Activated CD4-positive, alpha-beta memory T cell treated with anti-CD3 and anti-CD28 coated beads for 36 hours (primary cell): Measurements from ENCODE around the gene PAM. TPM values are rescaled to one million over a fixed set of nuclear protein-coding genes. Genes with fewer than 3 reads are reported as not detected.

ENCODE experiments used
- CTCF ChIA-PET: fragments of 350-600 bp; sonication (Branson Sonifier 250); formaldehyde crosslinking; loops from one replicate; lab custom pipeline; 2021; ENCODE audit warnings: antibody characterized with exemption, inconsistent platforms; lab: Charles Lee
- POLR2A ChIA-PET: fragments of 350-600 bp; sonication (Branson Sonifier 250); formaldehyde crosslinking; loops from one replicate; lab custom pipeline; 2021; ENCODE audit warnings: antibody characterized with exemption; lab: Charles Lee
- DNase-seq: peaks from one replicate; pipeline ENCODE4 v3.0.0-alpha.2; 2020
- H3K27ac Mint-ChIP-seq: one replicate; pipeline ENCODE4 v1.8.0; 2021; ENCODE audit warnings: mixed read lengths
- H3K27me3 Mint-ChIP-seq: one replicate; pipeline ENCODE4 v1.8.0; 2021; ENCODE audit warnings: mixed read lengths
- H3K36me3 Mint-ChIP-seq: one replicate; pipeline ENCODE4 v1.8.0; 2021; ENCODE audit warnings: mixed read lengths
- H3K4me1 Mint-ChIP-seq: one replicate; pipeline ENCODE4 v1.8.0; 2021; ENCODE audit warnings: low read depth, mixed read lengths
- H3K4me3 Mint-ChIP-seq: one replicate; pipeline ENCODE4 v1.8.0; 2021; ENCODE audit warnings: mild to moderate bottlenecking, mixed read lengths
- H3K9me3 Mint-ChIP-seq: one replicate; pipeline ENCODE4 v1.8.0; 2021; ENCODE audit warnings: mixed read lengths
- intact Hi-C: fragments of 100-400 bp; cut with micrococcal nuclease; formaldehyde crosslinking; loops from one replicate; pipeline ENCODE4 v1.15.1; 2023
- total RNA-seq, 2 experiments: library from RNA; stranded (reverse); gene quantifications; one replicate each; pipeline ENCODE4 v1.2.3, GENCODE V29; 2021

PAM gene
- total RNA-seq, 2 experiments from 2014 or later, result 41.6 to 43.7 TPM

- H3K9me3 Mint-ChIP-seq, result no peaks in the 10 kb centered on the region
- H3K27me3 Mint-ChIP-seq, result no peaks in the 10 kb centered on the region
- POLR2A ChIA-PET, result no interaction called here
- peaks cover 6% of the 10 kb centered on the region for H3K36me3 Mint-ChIP-seq
- CTCF ChIA-PET, result interaction anchor here (0.8 kb wide), 1 partner anchor 64 kb away, joined by 3 read pairs; no protein-coding TSS in a partner anchor
- H3K4me1 Mint-ChIP-seq, result no peaks in the 10 kb centered on the region
- no peak overlapping the region for H3K27ac Mint-ChIP-seq
- H3K4me3 Mint-ChIP-seq, result no peak overlapping the region
- intact Hi-C loops, result no loop called here
- no peak for DNase-seq
These were observed 88.9 kb downstream of the PAM start for GRCh38 chr5:102843997-102844396.

- ChIA-PET CTCF (interaction anchor here (0.6 to 0.8 kb wide), 2 partner anchors 65 to 97 kb away, joined by 3 read pairs; no protein-coding TSS in a partner anchor), POLR2A (no interaction called here)
- no peak for DNase-seq
- intact Hi-C loops, result no loop called here
- Mint-ChIP-seq H3K4me3 (no peak overlapping the region), H3K9me3 (no peaks in the 10 kb centered on the region), H3K27ac (no peak overlapping the region), H3K36me3 (peaks cover 6% of the 10 kb centered on the region), H3K4me1 (no peaks in the 10 kb centered on the region), H3K27me3 (no peaks in the 10 kb centered on the region)
These were observed 89.9 kb downstream of the PAM start for GRCh38 chr5:102845041-102845440.

GRCh38 chr5:102850503-102850902 lies 95.4 kb downstream of the PAM start:
- no peak overlapping the region for H3K27ac Mint-ChIP-seq
- CTCF ChIA-PET, result no interaction called here
- intact Hi-C loops, result no loop called here
- H3K9me3 Mint-ChIP-seq, result no peaks in the 10 kb centered on the region
- no peak for DNase-seq
- peaks cover 3% of the 10 kb centered on the region for H3K4me1 Mint-ChIP-seq
- peaks cover 5% of the 10 kb centered on the region for H3K36me3 Mint-ChIP-seq
- POLR2A ChIA-PET, result no interaction called here
- no peaks in the 10 kb centered on the region for H3K27me3 Mint-ChIP-seq
- no peak overlapping the region for H3K4me3 Mint-ChIP-seq

GRCh38 chr5:102853680-102854079 lies 98.6 kb downstream of the PAM start:
- Mint-ChIP-seq H3K27me3 (no peaks in the 10 kb centered on the region), H3K4me3 (no peak overlapping the region), H3K27ac (no peak overlapping the region), H3K9me3 (no peaks in the 10 kb centered on the region), H3K4me1 (peaks cover 5% of the 10 kb centered on the region), H3K36me3 (no peaks in the 10 kb centered on the region)
- intact Hi-C loops, result no loop called here
- POLR2A ChIA-PET, result interaction anchor here (0.7 kb wide), 1 partner anchor 22 kb away, joined by 3 read pairs; no protein-coding TSS in a partner anchor
- DNase-seq, result peak; percentile 44
- CTCF ChIA-PET, result no interaction called here

- CTCF ChIA-PET, result no interaction called here
- POLR2A ChIA-PET, result no interaction called here
- DNase-seq, result no peak
- no peaks in the 10 kb centered on the region for H3K9me3 Mint-ChIP-seq
- intact Hi-C loops, result no loop called here
- peaks cover 5% of the 10 kb centered on the region for H3K4me1 Mint-ChIP-seq
- no peaks in the 10 kb centered on the region for H3K36me3 Mint-ChIP-seq
- H3K27ac Mint-ChIP-seq, result no peak overlapping the region
- H3K4me3 Mint-ChIP-seq, result no peak overlapping the region
- H3K27me3 Mint-ChIP-seq, result no peaks in the 10 kb centered on the region
These were observed 100.7 kb downstream of the PAM start for GRCh38 chr5:102855681-102856388.

- Mint-ChIP-seq H3K36me3 (no peaks in the 10 kb centered on the region), H3K27ac (no peak overlapping the region), H3K4me3 (no peak overlapping the region), H3K9me3 (no peaks in the 10 kb centered on the region), H3K4me1 (peaks cover 5% of the 10 kb centered on the region), H3K27me3 (no peaks in the 10 kb centered on the region)
- POLR2A ChIA-PET, result no interaction called here
- CTCF ChIA-PET, result interaction anchor here (0.8 kb wide), 1 partner anchor 368 kb away, joined by 3 read pairs; no protein-coding TSS in a partner anchor
- no peak for DNase-seq
- intact Hi-C loops, result no loop called here
These were observed 101.3 kb downstream of the PAM start for GRCh38 chr5:102856389-102856777.

GRCh38 chr5:102857076-102857818 lies 102.1 kb downstream of the PAM start:
- Mint-ChIP-seq H3K9me3 (no peaks in the 10 kb centered on the region), H3K4me3 (no peak overlapping the region), H3K36me3 (no peaks in the 10 kb centered on the region), H3K27me3 (no peaks in the 10 kb centered on the region), H3K4me1 (peaks cover 5% of the 10 kb centered on the region), H3K27ac (no peak overlapping the region)
- CTCF ChIA-PET, result interaction anchor here (0.8 to 1.2 kb wide), 3 partner anchors 9 to 367 kb away, joined by 3 to 4 read pairs (median 3); no protein-coding TSS in a partner anchor
- intact Hi-C loops, result no loop called here
- POLR2A ChIA-PET, result no interaction called here
- no peak for DNase-seq

- intact Hi-C loops, result no loop called here
- Mint-ChIP-seq H3K9me3 (no peaks in the 10 kb centered on the region), H3K36me3 (no peaks in the 10 kb centered on the region), H3K27me3 (no peaks in the 10 kb centered on the region), H3K4me1 (peaks cover 5% of the 10 kb centered on the region), H3K4me3 (no peak overlapping the region), H3K27ac (no peak overlapping the region)
- DNase-seq, result no peak
- CTCF ChIA-PET, result interaction anchor here (1.0 kb wide), 1 partner anchor 78 kb away, joined by 4 read pairs; no protein-coding TSS in a partner anchor
- POLR2A ChIA-PET, result no interaction called here
These were observed 103.1 kb downstream of the PAM start for GRCh38 chr5:102858221-102858620.

GRCh38 chr5:102858808-102859207 lies 103.7 kb downstream of the PAM start:
- Mint-ChIP-seq H3K36me3 (no peaks in the 10 kb centered on the region), H3K27ac (no peak overlapping the region), H3K9me3 (no peaks in the 10 kb centered on the region), H3K4me3 (no peak overlapping the region), H3K27me3 (no peaks in the 10 kb centered on the region), H3K4me1 (peaks cover 2% of the 10 kb centered on the region)
- no peak for DNase-seq
- intact Hi-C loops, result no loop called here
- ChIA-PET CTCF (no interaction called here), POLR2A (no interaction called here)

GRCh38 chr5:102860035-102860434 lies 104.9 kb downstream of the PAM start:
- Mint-ChIP-seq H3K27me3 (peaks cover 3% of the 10 kb centered on the region), H3K27ac (no peak overlapping the region), H3K4me1 (peaks cover 5% of the 10 kb centered on the region), H3K9me3 (no peaks in the 10 kb centered on the region), H3K4me3 (no peak overlapping the region), H3K36me3 (no peaks in the 10 kb centered on the region)
- intact Hi-C loops, result no loop called here
- ChIA-PET POLR2A (no interaction called here), CTCF (interaction anchor here (0.7 to 1.8 kb wide), 2 partner anchors 49 to 179 kb away, joined by 3 to 4 read pairs; no protein-coding TSS in a partner anchor)
- DNase-seq, result no peak

GRCh38 chr5:102863058-102863457 lies 108.0 kb downstream of the PAM start:
- intact Hi-C loops, result no loop called here
- H3K4me3 Mint-ChIP-seq, result no peak overlapping the region
- no peak overlapping the region for H3K27ac Mint-ChIP-seq
- no peaks in the 10 kb centered on the region for H3K9me3 Mint-ChIP-seq
- peaks cover 11% of the 10 kb centered on the region for H3K27me3 Mint-ChIP-seq
- peaks cover 13% of the 10 kb centered on the region for H3K4me1 Mint-ChIP-seq
- peaks cover 7% of the 10 kb centered on the region for H3K36me3 Mint-ChIP-seq
- ChIA-PET CTCF (no interaction called here), POLR2A (no interaction called here)
- DNase-seq, result no peak

- POLR2A ChIA-PET, result no interaction called here
- DNase-seq, result no peak
- H3K27me3 Mint-ChIP-seq, result peaks cover 11% of the 10 kb centered on the region
These were observed 108.9 kb downstream of the PAM start for GRCh38 chr5:102863764-102864560.

More at GRCh38 chr5:102863764-102864560, 108.9 kb downstream of the PAM start:
- CTCF ChIA-PET, result no interaction called here
- Mint-ChIP-seq H3K4me1 (peaks cover 13% of the 10 kb centered on the region), H3K9me3 (no peaks in the 10 kb centered on the region), H3K27ac (no peak overlapping the region), H3K4me3 (no peak overlapping the region), H3K36me3 (peaks cover 13% of the 10 kb centered on the region)
- intact Hi-C loops, result no loop called here
